ENCODE results near the gene SERP2. TPM values are rescaled to one million over a fixed set of nuclear protein-coding genes. Genes with fewer than 3 reads are reported as not detected.

Gene SERP2
- total and polyA plus RNA-seq, 2 of the 8 experiments (the other 6 are each of a cell fraction or from before 2014, with no cell fraction given), result 2.0 to 2.3 TPM

- no peak for TF ChIP-seq HDAC6 (IDR thresholded peaks at IDR 0.05; ENCODE audit: low read depth, low read length)
- TF ChIP-seq MAFK (IDR thresholded peaks at IDR 0.05; ENCODE audit: low read depth, low read length), result no peak
- no peak for TF ChIP-seq CEBPB (IDR thresholded peaks at IDR 0.05; ENCODE audit: low read depth, low read length)
Observed at GRCh38 chr13:44406617-44407016, 33.0 kb downstream of the SERP2 start (continued).
